H1 (cell line): ENCODE data around the gene CLDN3. TPM values are rescaled to one million over a fixed set of nuclear protein-coding genes. Genes with fewer than 3 reads are reported as not detected.

ENCODE experiments used
- CTCF ChIA-PET: fragments of 300-600 bp; sonication (Branson Sonifier 250); formaldehyde crosslinking; loops from one replicate; lab custom pipeline; 2021; ENCODE audit not compliant: partially characterized antibody; lab: Charles Lee
- POLR2A ChIA-PET: fragments of 300-600 bp; sonication (Branson Sonifier 250); formaldehyde crosslinking; loops from one replicate; lab custom pipeline; 2021; ENCODE audit warnings: inconsistent platforms; ENCODE audit not compliant: partially characterized antibody; lab: Charles Lee
- DNase-seq, 2 experiments: peaks; one replicate each; pipeline versions ENCODE4 v3.0.0 to v3.0.0-alpha.2; 2010 to 2022; ENCODE audit warnings: low spot score in 2 of 2, low read depth in 1 of 2, mixed read lengths in 1 of 2
- FAIRE-seq: peaks from 2 replicates; lab custom pipeline; 2011; peaks lifted over from hg19 to GRCh38; lab: Jason Lieb, UNC
- H2AFZ ChIP-seq: 2 replicates; pipeline ENCODE4 v1.8.1; 2012; ENCODE audit warnings: low read length, inconsistent platforms
- H2AK5ac ChIP-seq: 2 replicates; pipeline ENCODE4 v1.6.1; 2013; ENCODE audit warnings: low read depth, low read length
- H2BK120ac ChIP-seq: replicated peaks from 2 replicates; pipeline ENCODE3; 2013; ENCODE audit warnings: low read depth, low read length, inconsistent platforms
- H2BK12ac ChIP-seq: 2 replicates; pipeline ENCODE4 v1.6.1; 2013; ENCODE audit warnings: low read depth, low read length
- H2BK15ac ChIP-seq: 2 replicates; pipeline ENCODE4 v1.6.1; 2013; ENCODE audit warnings: low read length
- H2BK20ac ChIP-seq: 2 replicates; pipeline ENCODE4 v1.6.1; 2013; ENCODE audit warnings: low read length
- H2BK5ac ChIP-seq: 2 replicates; pipeline ENCODE4 v1.6.1; 2013; ENCODE audit warnings: low read depth, low read length
- H3K14ac ChIP-seq: 2 replicates; pipeline ENCODE4 v1.6.1; 2013; ENCODE audit warnings: inconsistent platforms; ENCODE audit not compliant: insufficient read length
- H3K18ac ChIP-seq: 2 replicates; pipeline ENCODE4 v1.6.1; 2013; ENCODE audit warnings: low read length; ENCODE audit errors: extremely low read depth
- H3K23ac ChIP-seq: 2 replicates; pipeline ENCODE4 v1.6.1; 2013; ENCODE audit warnings: inconsistent platforms; ENCODE audit not compliant: insufficient read length
- H3K23me2 ChIP-seq: 2 replicates; pipeline ENCODE4 v1.6.1; 2013; ENCODE audit warnings: low read depth, low read length
- H3K27ac ChIP-seq: 2 replicates; pipeline ENCODE4 v1.6.1; 2011; ENCODE audit warnings: low read depth, low read length, inconsistent platforms
- H3K27me3 ChIP-seq, 4 experiments: replicated peaks in 1 of 4; 1 replicate in 1 of 4; 2 replicates in 3 of 4; pipeline versions ENCODE4 v1.6.1 to v1.8.1; 2011 to 2013; ENCODE audit warnings: low read length in 3 of 4, mild to moderate bottlenecking in 3 of 4, inconsistent platforms in 2 of 4, mixed read lengths in 2 of 4, moderate library complexity in 1 of 4; ENCODE audit not compliant: control insufficient read depth in 3 of 4, insufficient read depth in 3 of 4; ENCODE audit errors: extremely low read depth in 1 of 4
- H3K36me3 ChIP-seq, 4 experiments: 2 replicates each; pipeline versions ENCODE4 v1.6.1 to v1.8.1; 2011 to 2013; ENCODE audit warnings: mild to moderate bottlenecking in 4 of 4, low read length in 3 of 4, moderate library complexity in 2 of 4, control low read depth in 1 of 4, inconsistent platforms in 1 of 4; ENCODE audit not compliant: insufficient read depth in 4 of 4, control insufficient read depth in 2 of 4
- H3K4ac ChIP-seq: replicated peaks from 2 replicates; pipeline ENCODE3; 2013; ENCODE audit warnings: low read length, low read depth, mixed read lengths, inconsistent platforms; ENCODE audit not compliant: insufficient read length
- H3K4me1 ChIP-seq, 4 experiments: replicated peaks in 1 of 4; 1 replicate in 1 of 4; 2 replicates in 3 of 4; pipeline versions ENCODE4 v1.6.1 to v1.8.1; 2011 to 2013; ENCODE audit warnings: low read length in 3 of 4, inconsistent platforms in 2 of 4, mixed read lengths in 1 of 4; ENCODE audit not compliant: insufficient read depth in 4 of 4, control insufficient read depth in 3 of 4
- H3K4me2 ChIP-seq, 2 experiments: 2 replicates each; pipeline versions ENCODE4 v1.6.1 to v1.8.1; 2011 to 2013; ENCODE audit warnings: low read depth in 2 of 2, low read length in 2 of 2, control low read depth in 1 of 2, inconsistent platforms in 1 of 2, mild to moderate bottlenecking in 1 of 2; ENCODE audit not compliant: insufficient read depth in 1 of 2
- H3K4me3 ChIP-seq, 4 experiments: fragments of 200-600, 300-600 bp in 1 of 4; sonication (generic), shearing (Covaris generic), sonication (Bioruptor Twin) in 1 of 4; 2 replicates each; pipeline versions ENCODE4 v1.5.1 to v1.8.1; 2011 to 2016; ENCODE audit warnings: low read length in 4 of 4, low read depth in 3 of 4, control low read depth in 2 of 4, inconsistent platforms in 2 of 4, mild to moderate bottlenecking in 2 of 4, mixed read lengths in 1 of 4, moderate library complexity in 1 of 4; ENCODE audit not compliant: insufficient read depth in 2 of 4; ENCODE audit errors: extremely low read depth in 1 of 4
- H3K56ac ChIP-seq: replicated peaks from 2 replicates; pipeline ENCODE3; 2013; ENCODE audit warnings: low read depth, mild to moderate bottlenecking, mixed read lengths, low read length, inconsistent platforms; ENCODE audit not compliant: insufficient read length
- H3K79me1 ChIP-seq: 2 replicates; pipeline ENCODE4 v1.6.1; 2013; ENCODE audit warnings: low read depth, low read length, control low read depth
- H3K79me2 ChIP-seq, 2 experiments: 2 replicates each; pipeline versions ENCODE4 v1.6.1 to v1.8.1; 2012 to 2013; ENCODE audit warnings: low read length in 2 of 2, mild to moderate bottlenecking in 2 of 2, inconsistent platforms in 1 of 2; ENCODE audit not compliant: insufficient read depth in 2 of 2, control insufficient read depth in 1 of 2
- H3K9ac ChIP-seq, 4 experiments: replicated peaks in 1 of 4; 1 replicate in 1 of 4; 2 replicates in 3 of 4; pipeline versions ENCODE4 v1.6.1 to v1.8.1; 2011 to 2013; ENCODE audit warnings: low read depth in 3 of 4, low read length in 3 of 4, control low read depth in 2 of 4, mild to moderate bottlenecking in 2 of 4, moderate library complexity in 2 of 4, inconsistent platforms in 1 of 4; ENCODE audit errors: extremely low read depth in 1 of 4
- H3K9me3 ChIP-seq, 2 experiments: 2 replicates each; pipeline versions ENCODE4 v1.6.1 to v1.8.1; 2012 to 2013; ENCODE audit warnings: mild to moderate bottlenecking in 2 of 2, moderate library complexity in 2 of 2, control low read depth in 1 of 2, inconsistent platforms in 1 of 2, low read depth in 1 of 2, low read length in 1 of 2, mixed read lengths in 1 of 2; ENCODE audit not compliant: insufficient read depth in 2 of 2
- H4K20me1 ChIP-seq, 2 experiments: replicated peaks in 1 of 2; 2 replicates each; pipeline versions ENCODE3 to v1.8.1; 2011 to 2013; ENCODE audit warnings: inconsistent platforms in 2 of 2, low read length in 2 of 2, mild to moderate bottlenecking in 1 of 2; ENCODE audit not compliant: insufficient read depth in 2 of 2, control insufficient read depth in 1 of 2
- H4K5ac ChIP-seq: 2 replicates; pipeline ENCODE4 v1.6.1; 2013; ENCODE audit warnings: low read length, low read depth, mixed read lengths, inconsistent platforms; ENCODE audit not compliant: insufficient read length
- H4K8ac ChIP-seq: 2 replicates; pipeline ENCODE4 v1.8.0; 2013; ENCODE audit warnings: mild to moderate bottlenecking, moderate library complexity, low read length, inconsistent platforms; ENCODE audit not compliant: insufficient read depth; ENCODE audit errors: extremely low read depth
- H4K91ac ChIP-seq: replicated peaks from 2 replicates; pipeline ENCODE3; 2013; ENCODE audit warnings: low read length, mixed read lengths, inconsistent platforms; ENCODE audit not compliant: insufficient read length
- EP300 ChIP-seq, 2 experiments: IDR thresholded peaks; 1 replicate in 1 of 2; 2 replicates in 1 of 2; pipeline ENCODE4 v1.6.1; 2011 to 2012; ENCODE audit warnings: low read depth in 2 of 2, low read length in 2 of 2, mild to moderate bottlenecking in 2 of 2, borderline replicate concordance in 1 of 2, inconsistent platforms in 1 of 2, moderate library complexity in 1 of 2
- JUND ChIP-seq: IDR thresholded peaks from 2 replicates; pipeline ENCODE4 v1.6.1; 2011; ENCODE audit warnings: mild to moderate bottlenecking, improper control_type of control experiment, low read length
- PHF8 ChIP-seq: fragments of 200-600 bp; sonication (generic); conservative IDR thresholded peaks from 2 replicates; pipeline ENCODE4 v1.7.1; 2012; ENCODE audit warnings: low read depth, mild to moderate bottlenecking, inconsistent platforms, low read length, moderate library complexity
- RFX5 ChIP-seq: IDR thresholded peaks from 2 replicates; pipeline ENCODE4 v1.6.1; 2011; ENCODE audit warnings: low read depth, low read length, improper control_type of control experiment, borderline replicate concordance
- SUZ12 ChIP-seq: fragments of 200-600 bp; sonication (generic); IDR thresholded peaks from 2 replicates; pipeline ENCODE4 v1.6.1; 2012; ENCODE audit warnings: mild to moderate bottlenecking, inconsistent platforms, low read length, moderate library complexity, mixed read lengths
- TEAD4 ChIP-seq: IDR thresholded peaks from 2 replicates; pipeline ENCODE4 v1.6.1; 2012; ENCODE audit warnings: low read depth, low read length, inconsistent platforms, mixed read lengths
- WGBS, 2 experiments: shearing (Covaris generic) in 1 of 2; methylation state at CpG; one replicate each; pipeline versions ENCODE4 v1.1.6 to v1.1.7; 2013 to 2015; ENCODE audit warnings: low lambda C conversion rate in 2 of 2, mixed read lengths in 2 of 2, inconsistent platforms in 1 of 2, low coverage in 1 of 2, missing lambda C conversion rate in 1 of 2; ENCODE audit not compliant: insufficient replicate concordance in 2 of 2, insufficient coverage in 1 of 2, insufficient read length in 1 of 2; ENCODE audit errors: extremely low coverage in 1 of 2, missing lambda C conversion rate in 1 of 2; 5-methylcytosine and 5-hydroxymethylcytosine counted together
- polyA plus RNA-seq, 7 experiments: library from polyadenylated mRNA; depleted of rRNA in 3 of 7; stranded (reverse) in 5 of 7; unstranded in 2 of 7; fragments of >200 nt in 5 of 7; fragments of 200-250 nt in 2 of 7; gene quantifications; 1 replicate in 5 of 7; 2 replicates in 1 of 7; 4 replicates in 1 of 7; pipeline versions ENCODE4 v1.2.1 to v1.2.3, GENCODE V29; 2011 to 2013; ENCODE audit warnings: missing spikeins in 2 of 7, mixed read lengths in 2 of 7
- total RNA-seq: library from RNA; stranded (reverse); fragmentation: NEBNext Ultra II Directional; extraction: Animal tissue kit (Norgen Biotek cat#: 25700); gene quantifications from 2 replicates; pipeline ENCODE4 v1.2.1, GENCODE V29; 2021
- TF ChIP-seq, protein P1 (sequence below), 3 experiments: IDR thresholded peaks; 1 replicate in 2 of 3; 2 replicates in 1 of 3; pipeline versions ENCODE4 v1.5.1 to v1.6.1; 2011; ENCODE audit warnings: low read length in 3 of 3, mild to moderate bottlenecking in 3 of 3, inconsistent platforms in 2 of 3, low read depth in 1 of 3, moderate library complexity in 1 of 3; ENCODE audit not compliant: insufficient read depth in 1 of 3; ENCODE audit errors: control extremely low read depth in 1 of 3
- TF ChIP-seq, protein P2 (sequence below): IDR thresholded peaks from 2 replicates; pipeline ENCODE4 v1.6.1; 2012; ENCODE audit warnings: low read length, inconsistent platforms

Gene CLDN3
- total and polyA plus RNA-seq, 2 of the 8 experiments (the other 6 are each of a cell fraction or from before 2014, with no cell fraction given) = 19.1 to 65.2 TPM

GRCh38 chr7:73758581-73759138 lies 11.4 kb downstream of the CLDN3 start:
- Histone ChIP-seq H3K4ac (no peak overlapping the region), H3K79me2 (no peaks in the 10 kb centered on the region), H2AK5ac (no peak overlapping the region), H3K9me3 (no peaks in the 10 kb centered on the region), H3K14ac (no peak overlapping the region), H2BK120ac (no peak overlapping the region), H4K91ac (peak overlapping the region; percentile 54), H3K23ac (no peak overlapping the region), H3K23me2 (no peaks in the 10 kb centered on the region), H2BK12ac (no peak overlapping the region; the same call in 1 of the 2 replicates), H4K8ac (no peak overlapping the region), H3K36me3 (no peaks in the 10 kb centered on the region), H4K20me1 (no peaks in the 10 kb centered on the region), H3K56ac (no peak overlapping the region), H3K4me2 (no peak overlapping the region), H2BK20ac (no peak overlapping the region), H3K27me3 (no peaks in the 10 kb centered on the region), H3K9ac (no peak overlapping the region; a peak in 1 of 7 replicates), H3K4me3 (no peak overlapping the region), H3K79me1 (no peaks in the 10 kb centered on the region), H4K5ac (no peak overlapping the region), H2BK5ac (no peak overlapping the region), H2BK15ac (no peak overlapping the region), H2AFZ (no peak overlapping the region), H3K18ac (no peak overlapping the region), H3K4me1 (peaks cover 0 to 8% (median 3%) of the 10 kb centered on the region in 4 experiments; a peak in 4 of 7 replicates), H3K27ac (no peak overlapping the region)
- FAIRE-seq (peak; percentile 28), DNase-seq (no peak)
- 87% methylated on average over 7 of the region's 7 CpGs; no CpG with 5 or more reads in 1 of the 2 experiments for WGBS, 2 experiments
- POLR2A ChIA-PET = interaction anchor here (3.0 kb wide), 1 partner anchor 16 kb away, joined by 18 read pairs; no protein-coding TSS in a partner anchor
- CTCF ChIA-PET = interaction anchor here (1.2 to 2.6 kb wide), 3 partner anchors 12 to 151 kb away, joined by 4 to 8 read pairs (median 8); no protein-coding TSS in a partner anchor
- TF ChIP-seq EP300 (IDR thresholded peaks at IDR 0.05; ENCODE audit: borderline replicate concordance in 1 of 2, low read depth in 2 of 2, low read length in 2 of 2) = no peak
- no peak for TF ChIP-seq JUND
- TF ChIP-seq, protein P1, sequence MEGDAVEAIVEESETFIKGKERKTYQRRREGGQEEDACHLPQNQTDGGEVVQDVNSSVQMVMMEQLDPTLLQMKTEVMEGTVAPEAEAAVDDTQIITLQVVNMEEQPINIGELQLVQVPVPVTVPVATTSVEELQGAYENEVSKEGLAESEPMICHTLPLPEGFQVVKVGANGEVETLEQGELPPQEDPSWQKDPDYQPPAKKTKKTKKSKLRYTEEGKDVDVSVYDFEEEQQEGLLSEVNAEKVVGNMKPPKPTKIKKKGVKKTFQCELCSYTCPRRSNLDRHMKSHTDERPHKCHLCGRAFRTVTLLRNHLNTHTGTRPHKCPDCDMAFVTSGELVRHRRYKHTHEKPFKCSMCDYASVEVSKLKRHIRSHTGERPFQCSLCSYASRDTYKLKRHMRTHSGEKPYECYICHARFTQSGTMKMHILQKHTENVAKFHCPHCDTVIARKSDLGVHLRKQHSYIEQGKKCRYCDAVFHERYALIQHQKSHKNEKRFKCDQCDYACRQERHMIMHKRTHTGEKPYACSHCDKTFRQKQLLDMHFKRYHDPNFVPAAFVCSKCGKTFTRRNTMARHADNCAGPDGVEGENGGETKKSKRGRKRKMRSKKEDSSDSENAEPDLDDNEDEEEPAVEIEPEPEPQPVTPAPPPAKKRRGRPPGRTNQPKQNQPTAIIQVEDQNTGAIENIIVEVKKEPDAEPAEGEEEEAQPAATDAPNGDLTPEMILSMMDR (IDR thresholded peaks at IDR 0.05; ENCODE audit: control extremely low read depth in 1 of 3, insufficient read depth in 1 of 3, low read depth in 1 of 3, low read length in 3 of 3) = no peak
- no peak for TF ChIP-seq PHF8
- TF ChIP-seq, protein P2, sequence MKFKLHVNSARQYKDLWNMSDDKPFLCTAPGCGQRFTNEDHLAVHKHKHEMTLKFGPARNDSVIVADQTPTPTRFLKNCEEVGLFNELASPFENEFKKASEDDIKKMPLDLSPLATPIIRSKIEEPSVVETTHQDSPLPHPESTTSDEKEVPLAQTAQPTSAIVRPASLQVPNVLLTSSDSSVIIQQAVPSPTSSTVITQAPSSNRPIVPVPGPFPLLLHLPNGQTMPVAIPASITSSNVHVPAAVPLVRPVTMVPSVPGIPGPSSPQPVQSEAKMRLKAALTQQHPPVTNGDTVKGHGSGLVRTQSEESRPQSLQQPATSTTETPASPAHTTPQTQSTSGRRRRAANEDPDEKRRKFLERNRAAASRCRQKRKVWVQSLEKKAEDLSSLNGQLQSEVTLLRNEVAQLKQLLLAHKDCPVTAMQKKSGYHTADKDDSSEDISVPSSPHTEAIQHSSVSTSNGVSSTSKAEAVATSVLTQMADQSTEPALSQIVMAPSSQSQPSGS = no peak
- TF ChIP-seq SUZ12 = no peak
- no peak for TF ChIP-seq RFX5
- TF ChIP-seq TEAD4 = no peak
